Liver (tissue), 9 donors: ENCODE results near the gene WDFY3. TPM values are rescaled to one million over a fixed set of nuclear protein-coding genes. Genes with fewer than 3 reads are reported as not detected.

ENCODE experiments used
- DNase-seq: peaks from one replicate; pipeline ENCODE4 v3.0.0-alpha.2; 2017; ENCODE audit warnings: low spot score
- H3K27ac ChIP-seq, 2 donors: one replicate each; pipeline ENCODE4 v1.7.0; 2013; ENCODE audit warnings: inconsistent platforms in 2 of 2, low read length in 2 of 2, control low read depth in 1 of 2, low read depth in 1 of 2, mild to moderate bottlenecking in 1 of 2
- H3K27me3 ChIP-seq, 4 donors: one replicate each; pipeline versions ENCODE4 v1.6.1 to v1.7.0; 2013; ENCODE audit warnings: low read length in 3 of 4, inconsistent platforms in 1 of 4, mild to moderate bottlenecking in 1 of 4, moderate library complexity in 1 of 4; ENCODE audit not compliant: control insufficient read depth in 4 of 4, insufficient read depth in 4 of 4
- H3K36me3 ChIP-seq, 4 donors: one replicate each; pipeline versions ENCODE4 v1.6.1 to v1.7.0; 2013; ENCODE audit warnings: low read length in 3 of 4, mild to moderate bottlenecking in 3 of 4, low read depth in 1 of 4, moderate library complexity in 1 of 4; ENCODE audit not compliant: control insufficient read depth in 4 of 4, insufficient read depth in 3 of 4
- H3K4me1 ChIP-seq, 4 donors: one replicate each; pipeline versions ENCODE4 v1.6.1 to v1.7.0; 2013; ENCODE audit warnings: low read length in 3 of 4, mild to moderate bottlenecking in 3 of 4, moderate library complexity in 1 of 4; ENCODE audit not compliant: control insufficient read depth in 4 of 4, insufficient read depth in 4 of 4
- H3K4me3 ChIP-seq, 3 donors: one replicate each; pipeline versions ENCODE4 v1.6.1 to v1.7.0; 2013; ENCODE audit warnings: low read length in 3 of 3, control low read depth in 1 of 3, low read depth in 1 of 3, mild to moderate bottlenecking in 1 of 3
- H3K9ac ChIP-seq, 2 donors: one replicate each; pipeline ENCODE4 v1.7.0; 2013; ENCODE audit warnings: low read length in 2 of 2, mild to moderate bottlenecking in 2 of 2, moderate library complexity in 2 of 2, control low read depth in 1 of 2, low read depth in 1 of 2
- H3K9me3 ChIP-seq, 4 donors: one replicate each; pipeline versions ENCODE4 v1.6.1 to v1.7.0; 2013; ENCODE audit warnings: low read length in 3 of 4; ENCODE audit not compliant: control insufficient read depth in 4 of 4
- EGR1 ChIP-seq, 2 donors: IDR thresholded peaks; 2 replicates each; pipeline ENCODE4 v1.6.1; 2016 to 2018; ENCODE audit warnings: antibody characterized with exemption in 2 of 2, low read depth in 2 of 2
- FOXA1 ChIP-seq: IDR thresholded peaks from 2 replicates; pipeline ENCODE4 v1.6.1; 2016; ENCODE audit warnings: antibody characterized with exemption
- FOXA2 ChIP-seq: IDR thresholded peaks from 2 replicates; pipeline ENCODE4 v1.6.1; 2016; ENCODE audit warnings: antibody characterized with exemption
- GABPA ChIP-seq, 2 donors: IDR thresholded peaks in 1 of 2; conservative IDR thresholded peaks in 1 of 2; 2 replicates each; pipeline ENCODE4 v1.6.1; 2016; ENCODE audit warnings: antibody characterized with exemption in 2 of 2, mild to moderate bottlenecking in 1 of 2, moderate library complexity in 1 of 2
- HNF4A ChIP-seq, 2 donors: conservative IDR thresholded peaks; 2 replicates each; pipeline ENCODE4 v1.6.1; 2016; ENCODE audit warnings: antibody characterized with exemption in 2 of 2, mild to moderate bottlenecking in 2 of 2
- HNF4G ChIP-seq: IDR thresholded peaks from 2 replicates; pipeline ENCODE4 v1.6.1; 2016; ENCODE audit warnings: antibody characterized with exemption
- JUND ChIP-seq, 2 donors: IDR thresholded peaks; 2 replicates each; pipeline ENCODE4 v1.6.1; 2016; ENCODE audit warnings: antibody characterized with exemption in 2 of 2
- NR2F2 ChIP-seq: IDR thresholded peaks from 2 replicates; pipeline ENCODE4 v1.6.1; 2016; ENCODE audit warnings: antibody characterized with exemption
- RAD21 ChIP-seq, 2 donors: IDR thresholded peaks; 2 replicates each; pipeline ENCODE4 v1.6.1; 2016; ENCODE audit warnings: antibody characterized with exemption in 2 of 2, mild to moderate bottlenecking in 2 of 2
- RXRA ChIP-seq, 2 donors: IDR thresholded peaks; 2 replicates each; pipeline ENCODE4 v1.6.1; 2017 to 2018; ENCODE audit warnings: antibody characterized with exemption in 2 of 2, mild to moderate bottlenecking in 1 of 2
- SP1 ChIP-seq: IDR thresholded peaks from 2 replicates; pipeline ENCODE4 v1.6.1; 2018; ENCODE audit warnings: antibody characterized with exemption, mild to moderate bottlenecking
- TAF1 ChIP-seq: conservative IDR thresholded peaks from 2 replicates; pipeline ENCODE4 v1.6.1; 2016; ENCODE audit warnings: antibody characterized with exemption, mild to moderate bottlenecking
- YY1 ChIP-seq: IDR thresholded peaks from 2 replicates; pipeline ENCODE4 v1.6.1; 2016; ENCODE audit warnings: antibody characterized with exemption, mild to moderate bottlenecking
- WGBS: extraction: QIAGEN DNeasy Blood & Tissue Kit; methylation state at CpG from one replicate; pipeline ENCODE4 v1.1.7; 2013; 5-methylcytosine and 5-hydroxymethylcytosine counted together
- polyA plus RNA-seq, 2 donors: library from polyadenylated mRNA; stranded (reverse) in 1 of 2; unstranded in 1 of 2; fragments of 200-250 nt in 1 of 2; fragments of >200 nt in 1 of 2; fragmentation: Nextera tagmentation in 1 of 2; extraction: Ambion mirVana in 1 of 2; gene quantifications; one replicate each; pipeline versions ENCODE4 v1.2.1 to v1.2.3, GENCODE V29; 2013 to 2015
- total RNA-seq, 2 donors: library from RNA; depleted of rRNA; stranded (reverse); fragments of >200 nt; gene quantifications; one replicate each; pipeline ENCODE4 v1.2.3, GENCODE V29; 2014
- TF ChIP-seq, protein P1 (sequence below): fragments of 150-350 bp; IDR thresholded peaks from 2 replicates; pipeline ENCODE4 v1.5.1; 2017; ENCODE audit warnings: improper control_type of control experiment, low read depth, low read length; ENCODE audit not compliant: missing input control
- TF ChIP-seq, protein P2 (sequence below): IDR thresholded peaks from 2 replicates; pipeline ENCODE4 v1.6.1; 2016; ENCODE audit warnings: antibody characterized with exemption
- TF ChIP-seq, protein P3 (sequence below): IDR thresholded peaks from 2 replicates; pipeline ENCODE4 v1.6.1; 2016; ENCODE audit warnings: antibody characterized with exemption
- TF ChIP-seq, protein P4 (sequence below): IDR thresholded peaks from 2 replicates; pipeline ENCODE4 v1.6.1; 2016; ENCODE audit warnings: antibody characterized with exemption, mild to moderate bottlenecking
- TF ChIP-seq, protein P5 (sequence below): IDR thresholded peaks from 2 replicates; pipeline ENCODE4 v1.6.1; 2016; ENCODE audit warnings: antibody characterized with exemption
- donor health status: healthy.
- donor health status: healthy.
- donor health status: healthy.
- donor health status: healthy.
- donor health status: healthy.

WDFY3 gene
- total and polyA plus RNA-seq, 4 donors: 3.2 to 50.5 (median 19.2) TPM

DNA sequence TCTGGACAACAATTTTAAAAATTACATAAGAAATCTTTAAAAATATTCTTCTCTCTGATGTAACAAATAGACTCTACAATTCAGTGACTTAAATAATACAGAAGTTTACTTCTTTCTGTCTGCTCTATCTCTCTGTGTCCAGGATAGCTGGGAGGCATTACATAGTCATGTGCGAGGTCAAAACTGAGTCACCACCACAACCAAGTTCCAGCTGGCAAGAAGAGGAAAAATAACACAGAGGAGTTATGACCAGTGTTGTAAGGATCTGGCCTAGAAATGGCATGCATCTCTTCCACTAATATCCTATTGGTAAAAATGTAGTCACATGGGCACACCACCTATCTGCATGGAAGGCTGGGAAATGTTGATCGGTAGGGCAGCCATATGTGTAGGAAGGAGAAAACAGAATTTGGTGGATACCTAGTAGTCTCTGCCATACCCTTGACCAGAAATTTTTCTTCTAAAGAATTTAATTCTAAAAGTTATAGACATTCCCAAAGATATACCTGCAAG, 39.4 kb upstream of the WDFY3 start:
- TF ChIP-seq NR2F2: no peak
- WGBS: 95% methylated on average over 2 of the region's 2 CpGs
- H3K36me3 ChIP-seq: no peaks in the 10 kb centered on the region

DNA sequence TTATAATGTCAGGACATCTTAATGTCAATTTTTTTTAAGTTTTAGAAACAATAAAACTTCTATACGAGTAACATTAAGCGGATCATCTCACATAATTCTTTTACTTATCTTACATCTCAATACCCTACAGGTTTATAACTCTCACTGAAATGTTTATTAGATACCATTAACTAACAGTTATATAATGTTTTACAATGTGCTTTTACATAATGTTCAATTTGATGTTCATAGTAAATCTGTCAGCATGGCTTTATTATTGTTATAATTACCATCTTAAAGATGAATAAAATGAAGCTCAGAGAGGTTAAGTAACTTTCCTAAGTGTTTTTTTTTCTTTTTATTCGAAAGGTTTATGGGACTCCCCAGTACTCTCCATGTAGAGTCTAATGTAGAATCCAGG, 33.9 kb upstream of the WDFY3 start:
- no peak for DNase-seq
- H3K27me3 ChIP-seq: no peaks in the 10 kb centered on the region
- H3K9ac ChIP-seq: no peak overlapping the region
- H3K4me1 ChIP-seq: no peaks in the 10 kb centered on the region
- TF ChIP-seq FOXA2 (no peak), YY1 (no peak), HNF4G (no peak), RAD21 (IDR thresholded peaks at IDR 0.05) (no peak), GABPA (IDR thresholded peaks at IDR 0.05 in 1 of 2, conservative IDR thresholded peaks at IDR 0.05 in 1 of 2) (no peak), SP1 (no peak), RXRA (IDR thresholded peaks at IDR 0.05) (no peak), JUND (IDR thresholded peaks at IDR 0.05) (no peak), NR2F2 (no peak), HNF4A (conservative IDR thresholded peaks at IDR 0.05) (no peak), FOXA1 (no peak), EGR1 (IDR thresholded peaks at IDR 0.05; ENCODE audit: low read depth in 2 of 2) (no peak), TAF1 (no peak)
- TF ChIP-seq, protein P1, sequence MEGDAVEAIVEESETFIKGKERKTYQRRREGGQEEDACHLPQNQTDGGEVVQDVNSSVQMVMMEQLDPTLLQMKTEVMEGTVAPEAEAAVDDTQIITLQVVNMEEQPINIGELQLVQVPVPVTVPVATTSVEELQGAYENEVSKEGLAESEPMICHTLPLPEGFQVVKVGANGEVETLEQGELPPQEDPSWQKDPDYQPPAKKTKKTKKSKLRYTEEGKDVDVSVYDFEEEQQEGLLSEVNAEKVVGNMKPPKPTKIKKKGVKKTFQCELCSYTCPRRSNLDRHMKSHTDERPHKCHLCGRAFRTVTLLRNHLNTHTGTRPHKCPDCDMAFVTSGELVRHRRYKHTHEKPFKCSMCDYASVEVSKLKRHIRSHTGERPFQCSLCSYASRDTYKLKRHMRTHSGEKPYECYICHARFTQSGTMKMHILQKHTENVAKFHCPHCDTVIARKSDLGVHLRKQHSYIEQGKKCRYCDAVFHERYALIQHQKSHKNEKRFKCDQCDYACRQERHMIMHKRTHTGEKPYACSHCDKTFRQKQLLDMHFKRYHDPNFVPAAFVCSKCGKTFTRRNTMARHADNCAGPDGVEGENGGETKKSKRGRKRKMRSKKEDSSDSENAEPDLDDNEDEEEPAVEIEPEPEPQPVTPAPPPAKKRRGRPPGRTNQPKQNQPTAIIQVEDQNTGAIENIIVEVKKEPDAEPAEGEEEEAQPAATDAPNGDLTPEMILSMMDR: no peak
- TF ChIP-seq, protein P2, sequence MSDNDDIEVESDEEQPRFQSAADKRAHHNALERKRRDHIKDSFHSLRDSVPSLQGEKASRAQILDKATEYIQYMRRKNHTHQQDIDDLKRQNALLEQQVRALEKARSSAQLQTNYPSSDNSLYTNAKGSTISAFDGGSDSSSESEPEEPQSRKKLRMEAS: no peak
- TF ChIP-seq, protein P3, sequence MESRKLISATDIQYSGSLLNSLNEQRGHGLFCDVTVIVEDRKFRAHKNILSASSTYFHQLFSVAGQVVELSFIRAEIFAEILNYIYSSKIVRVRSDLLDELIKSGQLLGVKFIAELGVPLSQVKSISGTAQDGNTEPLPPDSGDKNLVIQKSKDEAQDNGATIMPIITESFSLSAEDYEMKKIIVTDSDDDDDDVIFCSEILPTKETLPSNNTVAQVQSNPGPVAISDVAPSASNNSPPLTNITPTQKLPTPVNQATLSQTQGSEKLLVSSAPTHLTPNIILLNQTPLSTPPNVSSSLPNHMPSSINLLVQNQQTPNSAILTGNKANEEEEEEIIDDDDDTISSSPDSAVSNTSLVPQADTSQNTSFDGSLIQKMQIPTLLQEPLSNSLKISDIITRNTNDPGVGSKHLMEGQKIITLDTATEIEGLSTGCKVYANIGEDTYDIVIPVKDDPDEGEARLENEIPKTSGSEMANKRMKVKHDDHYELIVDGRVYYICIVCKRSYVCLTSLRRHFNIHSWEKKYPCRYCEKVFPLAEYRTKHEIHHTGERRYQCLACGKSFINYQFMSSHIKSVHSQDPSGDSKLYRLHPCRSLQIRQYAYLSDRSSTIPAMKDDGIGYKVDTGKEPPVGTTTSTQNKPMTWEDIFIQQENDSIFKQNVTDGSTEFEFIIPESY: no peak
- TF ChIP-seq, protein P4, sequence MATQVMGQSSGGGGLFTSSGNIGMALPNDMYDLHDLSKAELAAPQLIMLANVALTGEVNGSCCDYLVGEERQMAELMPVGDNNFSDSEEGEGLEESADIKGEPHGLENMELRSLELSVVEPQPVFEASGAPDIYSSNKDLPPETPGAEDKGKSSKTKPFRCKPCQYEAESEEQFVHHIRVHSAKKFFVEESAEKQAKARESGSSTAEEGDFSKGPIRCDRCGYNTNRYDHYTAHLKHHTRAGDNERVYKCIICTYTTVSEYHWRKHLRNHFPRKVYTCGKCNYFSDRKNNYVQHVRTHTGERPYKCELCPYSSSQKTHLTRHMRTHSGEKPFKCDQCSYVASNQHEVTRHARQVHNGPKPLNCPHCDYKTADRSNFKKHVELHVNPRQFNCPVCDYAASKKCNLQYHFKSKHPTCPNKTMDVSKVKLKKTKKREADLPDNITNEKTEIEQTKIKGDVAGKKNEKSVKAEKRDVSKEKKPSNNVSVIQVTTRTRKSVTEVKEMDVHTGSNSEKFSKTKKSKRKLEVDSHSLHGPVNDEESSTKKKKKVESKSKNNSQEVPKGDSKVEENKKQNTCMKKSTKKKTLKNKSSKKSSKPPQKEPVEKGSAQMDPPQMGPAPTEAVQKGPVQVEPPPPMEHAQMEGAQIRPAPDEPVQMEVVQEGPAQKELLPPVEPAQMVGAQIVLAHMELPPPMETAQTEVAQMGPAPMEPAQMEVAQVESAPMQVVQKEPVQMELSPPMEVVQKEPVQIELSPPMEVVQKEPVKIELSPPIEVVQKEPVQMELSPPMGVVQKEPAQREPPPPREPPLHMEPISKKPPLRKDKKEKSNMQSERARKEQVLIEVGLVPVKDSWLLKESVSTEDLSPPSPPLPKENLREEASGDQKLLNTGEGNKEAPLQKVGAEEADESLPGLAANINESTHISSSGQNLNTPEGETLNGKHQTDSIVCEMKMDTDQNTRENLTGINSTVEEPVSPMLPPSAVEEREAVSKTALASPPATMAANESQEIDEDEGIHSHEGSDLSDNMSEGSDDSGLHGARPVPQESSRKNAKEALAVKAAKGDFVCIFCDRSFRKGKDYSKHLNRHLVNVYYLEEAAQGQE: no peak
- TF ChIP-seq, protein P5, sequence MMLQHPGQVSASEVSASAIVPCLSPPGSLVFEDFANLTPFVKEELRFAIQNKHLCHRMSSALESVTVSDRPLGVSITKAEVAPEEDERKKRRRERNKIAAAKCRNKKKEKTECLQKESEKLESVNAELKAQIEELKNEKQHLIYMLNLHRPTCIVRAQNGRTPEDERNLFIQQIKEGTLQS: no peak
- no peaks in the 10 kb centered on the region for H3K9me3 ChIP-seq
- 82% methylated on average over 3 of the region's 3 CpGs for WGBS
- H3K36me3 ChIP-seq: no peaks in the 10 kb centered on the region
- no peak overlapping the region for H3K4me3 ChIP-seq
- H3K27ac ChIP-seq: no peak overlapping the region

More for the DNA sequence above, 39.4 kb upstream of the WDFY3 start:
- DNase-seq: no peak
- Histone ChIP-seq H3K27me3 (no peaks in the 10 kb centered on the region), H3K27ac (no peak overlapping the region), H3K4me1 (no peaks in the 10 kb centered on the region), H3K9me3 (no peaks in the 10 kb centered on the region), H3K9ac (no peak overlapping the region), H3K4me3 (no peak overlapping the region)
